Renal cortex interstitium (tissue), 11 donors: ENCODE data around the gene IGBP1. TPM values are rescaled to one million over a fixed set of nuclear protein-coding genes. Genes with fewer than 3 reads are reported as not detected.
"Not testable (repeated sequence)": the region's sequence is repeated elsewhere in the genome, so short reads cannot be mapped to it uniquely, and the experiment has no call there.

Source experiments
- DNase-seq, 11 donors: peaks; one replicate each; pipeline ENCODE4 v3.0.0-alpha.2; 2013; ENCODE audit warnings: low read depth in 9 of 11, low spot score in 4 of 11; ENCODE audit errors: extremely low read depth in 1 of 11
- polyA plus RNA-seq, 3 donors: library from polyadenylated mRNA; unstranded; fragments of 120-200 nt; gene quantifications; one replicate each; pipeline ENCODE4 v1.2.1, GENCODE V29; 2013; ENCODE audit not compliant: insufficient read length in 3 of 3

Gene IGBP1
- polyA plus RNA-seq, 3 donors, result 91.1 to 112 (median 96.4) TPM

GRCh38 chrX:70201732-70202131 is 68.5 kb downstream of the IGBP1 start:
- DNase-seq, result no peak

GRCh38 chrX:70208479-70208878 is 75.2 kb downstream of the IGBP1 start:
- DNase-seq, result no peak

- DNase-seq, result not testable (repeated sequence)
Observed at GRCh38 chrX:70209570-70209969, 76.3 kb downstream of the IGBP1 start.

Other genes starting within 250 kb of the IGBP1 start
- gene AWAT2, start 83.5 kb upstream of the IGBP1 start, polyA plus RNA-seq, result not detected
- gene OTUD6A, start 71.0 kb upstream of the IGBP1 start, polyA plus RNA-seq, result not detected
- gene DGAT2L6, start 44.0 kb downstream of the IGBP1 start, polyA plus RNA-seq, result not detected
- not detected for gene AWAT1, start 101.2 kb downstream of the IGBP1 start, polyA plus RNA-seq
- under 1 TPM; 0.12 to 0.47 (median 0.14) TPM for gene P2RY4, start 126.8 kb downstream of the IGBP1 start, polyA plus RNA-seq
- 1 to 10 TPM in 1 of 3 donors, under 1 TPM in 2; 0.45 to 1.0 (median 0.79) TPM for gene ARR3, start 134.9 kb downstream of the IGBP1 start, polyA plus RNA-seq
- 1 to 10 TPM in 1 of 3 donors, under 1 TPM in 2; 0.72 to 1.2 (median 0.79) TPM for gene RAB41, start 148.7 kb downstream of the IGBP1 start, polyA plus RNA-seq
- gene PDZD11, start 156.5 kb downstream of the IGBP1 start, polyA plus RNA-seq, result 10 to 100 TPM; 49.8 to 58.3 (median 57.6) TPM
- gene KIF4A, start 156.7 kb downstream of the IGBP1 start, polyA plus RNA-seq, result 10 to 100 TPM; 13.0 to 22.6 (median 22.2) TPM